Fibroblast of upper back skin (primary cell): Measurements from ENCODE around the gene ANKHD1.
A peak's percentile ranks its signal among the peaks of the same experiment; 100 is the strongest.
"Not testable (repeated sequence)": the region's sequence is repeated elsewhere in the genome, so short reads cannot be mapped to it uniquely, and the experiment has no call there.

ENCODE experiments used
- DNase-seq: peaks from one replicate; pipeline ENCODE4 v3.0.0-alpha.2; 2013

Gene ANKHD1

DNA sequence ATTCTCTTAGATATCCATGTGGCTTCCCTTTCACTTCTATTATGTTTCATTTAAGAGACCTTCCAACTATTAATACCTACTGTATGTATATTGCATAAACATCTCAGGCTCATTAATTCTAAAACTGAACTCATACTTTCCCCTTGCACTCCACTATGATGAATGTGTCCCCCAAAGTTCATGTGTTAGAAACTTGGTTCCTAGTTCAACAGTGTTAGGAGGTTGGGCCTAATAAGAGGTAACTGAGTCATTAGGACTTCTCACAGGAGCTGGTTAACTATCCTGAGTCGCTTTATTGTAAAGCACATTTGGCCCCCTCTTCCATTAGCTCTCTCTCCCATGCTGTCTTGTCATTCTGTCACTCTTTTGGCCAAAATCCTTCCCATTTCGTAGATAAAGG is 22.0 kb downstream of the ANKHD1 start:
- DNase-seq, result no peak

DNA sequence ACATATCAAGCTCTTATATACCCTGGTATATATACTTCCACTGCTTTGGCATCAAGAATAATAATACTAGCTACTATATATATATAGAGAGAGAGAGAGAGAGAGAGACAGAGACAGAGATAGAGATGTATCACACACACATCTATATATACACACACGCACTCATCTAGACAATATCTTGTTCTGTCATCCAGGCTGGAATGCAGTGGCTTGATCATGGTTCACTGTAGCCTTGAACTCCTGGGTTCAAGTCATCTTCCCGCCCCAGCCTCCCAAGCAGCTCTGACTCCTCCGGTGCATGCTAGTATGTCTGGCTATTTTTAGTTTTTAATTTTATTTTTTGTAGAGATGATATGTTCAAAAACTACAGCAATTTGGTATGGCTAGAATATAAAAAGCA is 22.5 kb downstream of the ANKHD1 start:
- DNase-seq, result no peak

DNA sequence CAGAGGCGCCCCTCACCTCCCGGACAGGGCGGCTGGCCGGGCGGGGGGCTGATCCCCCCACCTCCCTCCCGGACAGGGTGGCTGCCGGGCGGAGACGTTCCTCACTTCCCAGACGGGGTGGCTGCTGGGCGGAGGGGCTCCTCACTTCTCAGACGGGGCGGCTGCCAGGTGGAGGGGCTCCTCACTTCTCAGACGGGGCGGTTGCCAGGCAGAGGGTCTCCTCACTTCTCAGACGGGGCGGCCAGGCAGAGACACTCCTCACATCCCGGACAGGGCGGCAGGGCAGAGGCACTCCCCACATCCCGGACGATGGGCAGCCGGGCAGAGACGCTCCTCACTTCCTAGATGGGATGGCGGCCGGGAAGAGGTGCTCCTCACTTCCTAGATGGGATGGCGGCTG is 26.1 kb downstream of the ANKHD1 start:
- DNase-seq, result not testable (repeated sequence)

GRCh38 chr5:140429724-140430123 is 28.1 kb downstream of the ANKHD1 start:
- no peak for DNase-seq

GRCh38 chr5:140432212-140432611 is 30.6 kb downstream of the ANKHD1 start:
- no peak for DNase-seq

- DNase-seq, result no peak
These were observed 31.3 kb downstream of the ANKHD1 start for GRCh38 chr5:140432916-140433315.

GRCh38 chr5:140457368-140457767 is 55.7 kb downstream of the ANKHD1 start:
- DNase-seq, result not testable (repeated sequence)

GRCh38 chr5:140466981-140467742 is 65.5 kb downstream of the ANKHD1 start:
- DNase-seq, result no peak

- no peak for DNase-seq
These were observed 66.6 kb downstream of the ANKHD1 start for GRCh38 chr5:140468188-140468587.

GRCh38 chr5:140469259-140469658 is 67.6 kb downstream of the ANKHD1 start:
- DNase-seq, result no peak

GRCh38 chr5:140480310-140481014 is 78.8 kb downstream of the ANKHD1 start:
- peak; percentile 4 for DNase-seq

GRCh38 chr5:140481758-140482157 is 80.1 kb downstream of the ANKHD1 start:
- peak; percentile 63 for DNase-seq

DNA sequence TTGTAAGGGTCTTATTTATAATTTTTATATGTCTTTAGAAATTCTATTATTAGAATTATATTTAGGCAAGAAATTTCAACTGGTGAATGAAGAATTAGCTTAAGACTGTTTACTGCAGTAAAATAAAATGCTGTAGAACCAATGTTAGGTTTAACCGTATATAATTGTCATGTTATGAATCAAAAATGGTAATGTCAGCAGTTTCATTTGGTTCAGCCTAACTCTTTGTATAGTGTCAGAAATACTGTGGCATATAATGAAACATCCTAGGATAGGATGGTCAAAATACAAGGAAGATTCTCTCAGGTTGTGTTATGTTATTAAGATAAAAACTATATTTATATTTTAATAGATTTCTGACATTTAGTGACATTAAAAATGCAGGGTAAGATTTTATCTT is 81.4 kb downstream of the ANKHD1 start:
- no peak for DNase-seq

- not testable (repeated sequence) for DNase-seq
These were observed 86.5 kb downstream of the ANKHD1 start for GRCh38 chr5:140488141-140488540.

DNA sequence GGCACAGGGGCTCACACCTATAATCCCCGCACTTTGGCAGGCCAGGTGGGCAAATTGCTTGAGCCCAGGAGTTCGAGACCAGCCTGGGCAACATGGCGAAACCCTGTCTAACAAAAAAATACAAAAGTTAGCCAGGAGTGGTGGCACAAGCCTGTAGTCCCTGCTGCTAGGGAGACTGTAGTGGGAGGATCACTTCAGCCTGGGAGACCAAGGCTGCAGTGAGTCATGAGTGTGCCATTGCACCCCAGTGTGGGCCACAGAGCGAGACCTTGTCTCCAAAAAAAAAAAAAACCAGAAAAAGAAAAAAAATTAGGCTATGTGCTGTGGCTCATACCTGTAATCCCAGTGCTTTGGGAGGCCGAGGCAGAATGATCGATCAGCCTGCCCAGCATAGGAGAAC is 87.3 kb downstream of the ANKHD1 start:
- DNase-seq, result no peak

GRCh38 chr5:140497897-140498296 is 96.3 kb downstream of the ANKHD1 start:
- DNase-seq, result no peak

DNA sequence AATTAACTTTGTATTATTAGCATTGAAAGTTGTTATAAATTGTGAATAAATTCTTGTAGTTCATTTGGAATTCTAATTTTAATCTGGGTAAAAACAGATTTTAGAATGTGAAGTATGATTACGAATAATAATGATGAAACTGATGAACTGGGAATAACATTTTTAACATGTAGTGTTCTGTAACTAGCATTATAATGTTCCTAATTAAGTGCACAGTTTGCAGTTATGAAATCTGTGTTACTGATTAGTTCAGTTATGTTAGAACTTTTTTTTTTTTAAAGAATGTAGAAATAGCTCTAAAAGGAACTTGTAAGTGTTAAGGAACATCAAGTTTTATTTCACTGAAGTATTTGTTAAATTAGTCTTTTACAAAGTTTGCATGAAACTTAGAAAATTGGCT is 97.0 kb downstream of the ANKHD1 start:
- DNase-seq, result no peak

DNA sequence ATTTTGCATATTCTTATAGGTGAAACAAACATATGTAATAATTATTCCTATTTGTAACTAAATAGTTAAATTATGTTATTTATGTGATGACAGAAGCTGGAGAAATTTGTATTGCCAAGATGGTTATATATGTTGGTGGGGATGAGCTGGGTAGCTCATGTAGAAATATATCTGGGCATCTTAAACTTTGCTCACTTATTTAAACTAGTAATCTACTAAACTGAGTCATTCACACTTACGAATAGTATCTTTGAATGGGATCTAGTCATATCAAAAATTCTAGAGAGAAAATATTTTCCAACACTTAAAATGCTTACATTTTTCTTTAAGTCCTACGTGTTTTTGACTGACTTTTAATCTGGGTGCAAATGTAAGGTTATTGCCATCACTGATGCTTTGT is 101.2 kb downstream of the ANKHD1 start:
- no peak for DNase-seq

DNA sequence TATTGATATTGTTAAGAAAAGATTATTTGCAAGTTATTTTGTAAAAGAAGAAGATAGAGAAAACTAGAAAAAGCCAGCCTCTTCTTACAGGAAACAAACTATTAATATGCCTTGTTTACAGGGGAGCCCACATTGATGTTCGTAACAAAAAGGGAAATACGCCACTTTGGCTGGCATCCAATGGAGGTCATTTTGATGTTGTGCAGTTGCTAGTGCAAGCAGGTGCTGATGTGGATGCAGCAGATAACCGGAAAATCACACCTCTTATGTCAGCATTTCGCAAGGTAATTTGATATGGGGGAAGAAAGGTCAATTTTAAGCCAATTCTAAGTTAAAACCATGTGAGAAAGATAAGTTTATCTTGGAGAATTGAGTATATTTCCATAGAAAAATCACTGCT is 108.3 kb downstream of the ANKHD1 start:
- DNase-seq, result no peak

GRCh38 chr5:140513124-140513523 is 111.5 kb downstream of the ANKHD1 start:
- DNase-seq, result no peak

DNA sequence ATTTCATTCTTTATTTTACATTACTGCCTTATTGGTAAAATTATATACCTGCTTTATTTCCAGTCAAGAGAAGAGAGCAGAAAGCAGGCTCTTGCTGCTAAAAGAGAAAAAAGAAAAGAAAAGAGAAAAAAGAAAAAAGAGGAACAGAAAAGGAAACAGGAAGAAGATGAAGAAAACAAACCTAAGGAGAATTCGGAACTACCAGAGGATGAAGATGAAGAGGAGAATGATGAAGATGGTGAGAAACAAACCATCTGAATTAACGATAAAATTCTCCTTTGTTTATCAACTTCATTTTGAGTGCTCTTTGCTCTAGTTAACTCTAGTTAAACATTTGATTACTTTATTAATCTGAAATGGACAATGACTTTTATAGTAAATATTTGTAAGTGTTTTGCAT is 122.4 kb downstream of the ANKHD1 start:
- DNase-seq, result no peak

- DNase-seq, result no peak
These were observed 138.6 kb downstream of the ANKHD1 start for GRCh38 chr5:140540227-140540626.

GRCh38 chr5:140542972-140543371 is 141.3 kb downstream of the ANKHD1 start:
- no peak for DNase-seq

DNA sequence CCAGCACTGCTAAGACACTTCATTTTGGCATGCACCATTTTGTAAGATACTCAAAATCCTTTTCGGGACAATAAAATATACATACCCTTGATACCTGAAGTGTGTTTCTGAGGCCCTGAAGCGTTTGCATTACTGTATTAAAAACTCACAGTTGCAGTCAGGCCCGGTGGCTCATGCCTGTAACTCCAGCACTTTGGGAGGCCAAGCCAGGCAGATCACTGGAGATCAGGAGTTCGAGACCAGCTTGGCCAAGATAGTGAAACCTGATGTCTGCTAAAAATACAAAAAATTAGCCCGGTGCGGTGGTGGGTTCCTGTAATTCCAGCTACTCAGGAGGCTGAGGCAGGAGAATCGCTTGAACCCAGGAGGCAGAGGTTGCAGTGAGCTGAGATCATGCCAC is 143.4 kb downstream of the ANKHD1 start:
- no peak for DNase-seq

DNA sequence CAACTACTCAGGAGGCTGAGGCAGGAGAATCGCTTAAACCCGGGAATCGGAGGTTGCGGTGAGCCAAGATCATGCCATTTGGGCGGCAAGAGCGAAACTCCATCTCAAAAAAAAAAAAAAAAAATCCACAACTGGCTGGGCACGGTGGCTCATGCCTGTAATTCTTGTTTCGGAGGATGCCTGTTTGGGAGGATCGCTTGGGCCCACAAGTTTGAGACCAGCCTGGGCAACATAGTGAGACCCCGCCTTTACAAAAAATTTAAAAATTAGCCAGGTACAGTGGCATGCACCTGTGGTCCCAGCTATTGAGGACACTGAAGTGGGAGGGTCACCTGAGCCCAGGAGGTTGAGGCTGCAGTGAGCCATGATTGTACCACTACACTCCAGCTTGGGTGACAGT is 144.0 kb downstream of the ANKHD1 start:
- no peak for DNase-seq
